Sciatic nerve (tissue), 2 donors: ENCODE results near the gene OTUD5. TPM values are rescaled to one million over a fixed set of nuclear protein-coding genes. Genes with fewer than 3 reads are reported as not detected.
"Not testable (repeated sequence)": the region's sequence is repeated elsewhere in the genome, so short reads cannot be mapped to it uniquely, and the experiment has no call there.

ENCODE experiments used
- ATAC-seq: fragments of 200-7000 bp; cut with Tn5 transposase; one replicate; pipeline ENCODE4 v1.9.1; 2020; ENCODE audit warnings: mild to moderate bottlenecking, moderate library complexity
- DNase-seq: peaks from one replicate; pipeline ENCODE4 v3.0.0-alpha.2; 2020; ENCODE audit warnings: low spot score
- intact Hi-C: fragments of 100-400 bp; cut with DNase I; formaldehyde crosslinking; loops from one replicate; pipeline ENCODE4 v1.14.2; 2022
- total RNA-seq: library from RNA; stranded (reverse); fragmentation: NEBNext Ultra II Directional; extraction: Animal tissue kit (Norgen Biotek cat#: 25700); gene quantifications from one replicate; pipeline ENCODE4 v1.2.1, GENCODE V29; 2021
- donor health status: DM: no; HTN: no; CAD: no.
- donor health status: DM: no; HTN: no; CAD: no.

The OTUD5 gene
- total RNA-seq, 1 donor from 2014 or later, result 50.5 TPM

GRCh38 chrX:48896611-48897011 lies 60.8 kb downstream of the OTUD5 start:
- DNase-seq, result no peak
- intact Hi-C loops, result no loop called here
- no peak for ATAC-seq

- no peak for DNase-seq
- ATAC-seq, result no peak
- intact Hi-C loops, result no loop called here
Observed at GRCh38 chrX:48894891-48895290, 62.5 kb downstream of the OTUD5 start.

- DNase-seq (no peak), ATAC-seq (no peak)
- intact Hi-C loops, result no loop called here
Observed at GRCh38 chrX:48893556-48894348, 63.7 kb downstream of the OTUD5 start.

- ATAC-seq (no peak), DNase-seq (no peak)
- intact Hi-C loops, result no loop called here
Observed at GRCh38 chrX:48892896-48893295, 64.5 kb downstream of the OTUD5 start.

GRCh38 chrX:48891402-48892288 lies 65.8 kb downstream of the OTUD5 start:
- ATAC-seq, result peak; percentile 96
- intact Hi-C loops, result no loop called here
- peak; percentile 91 for DNase-seq

GRCh38 chrX:48890934-48891401 lies 66.4 kb downstream of the OTUD5 start:
- ATAC-seq, result peak; percentile 34
- no peak for DNase-seq
- intact Hi-C loops, result no loop called here

- ATAC-seq, result no peak
- no peak for DNase-seq
- intact Hi-C loops, result no loop called here
Observed at GRCh38 chrX:48890296-48890925, 67.0 kb downstream of the OTUD5 start.

- DNase-seq, ATAC-seq, intact Hi-C loops: not testable (repeated sequence)
Observed at GRCh38 chrX:48886586-48886985, 70.8 kb downstream of the OTUD5 start.

- no peak for ATAC-seq
- intact Hi-C loops, result no loop called here
- DNase-seq, result no peak
Observed at GRCh38 chrX:48883729-48884128, 73.7 kb downstream of the OTUD5 start.

- intact Hi-C loops, ATAC-seq, DNase-seq: not testable (repeated sequence)
Observed at GRCh38 chrX:48876944-48877343, 80.5 kb downstream of the OTUD5 start.

Other genes starting within 250 kb of the OTUD5 start
- gene GLOD5, start 195.9 kb downstream of the OTUD5 start, total RNA-seq, result not detected
- gene GATA1, start 171.0 kb downstream of the OTUD5 start, total RNA-seq, result 0.76 TPM
- 106 TPM for gene HDAC6, start 155.5 kb downstream of the OTUD5 start, total RNA-seq
- 0.36 TPM for gene ERAS, start 131.1 kb downstream of the OTUD5 start, total RNA-seq
- gene PCSK1N, start 122.0 kb downstream of the OTUD5 start, total RNA-seq, result 0.67 TPM
- 28.0 TPM for gene TIMM17B, start 59.8 kb downstream of the OTUD5 start, total RNA-seq
- gene PQBP1, start 59.7 kb downstream of the OTUD5 start, total RNA-seq, result 51.2 TPM
- 19.2 TPM for gene SLC35A2, start 46.0 kb downstream of the OTUD5 start, total RNA-seq
- gene PIM2, start 38.6 kb downstream of the OTUD5 start, total RNA-seq, result 10.8 TPM
- gene KCND1, start 14.2 kb upstream of the OTUD5 start, total RNA-seq, result 2.5 TPM
- gene GRIPAP1, start 44.7 kb upstream of the OTUD5 start, total RNA-seq, result 53.5 TPM
- gene TFE3, start 85.8 kb upstream of the OTUD5 start, total RNA-seq, result 69.0 TPM
- gene CCDC120, start 101.4 kb upstream of the OTUD5 start, total RNA-seq, result 7.9 TPM
- 29.6 TPM for gene PRAF2, start 116.4 kb upstream of the OTUD5 start, total RNA-seq
- 70.9 TPM for gene WDR45, start 122.3 kb upstream of the OTUD5 start, total RNA-seq
- 20.5 TPM for gene GPKOW, start 166.1 kb upstream of the OTUD5 start, total RNA-seq
- 1.0 TPM for gene MAGIX, start 205.2 kb upstream of the OTUD5 start, total RNA-seq
- 103 TPM for gene PLP2, start 214.3 kb upstream of the OTUD5 start, total RNA-seq
- gene PRICKLE3, start 228.8 kb upstream of the OTUD5 start, total RNA-seq, result 9.9 TPM
- 4.2 TPM for gene SYP, start 242.6 kb upstream of the OTUD5 start, total RNA-seq